Aorta (tissue), 5 donors: ENCODE results near the gene KRT6C. TPM values are rescaled to one million over a fixed set of nuclear protein-coding genes. Genes with fewer than 3 reads are reported as not detected.

Experiments used
- ATAC-seq: fragments of 200-7000 bp; cut with Tn5 transposase; one replicate; pipeline ENCODE4 v1.9.1; 2022; ENCODE audit warnings: moderate library complexity; ENCODE audit not compliant: low FRiP score
- DNase-seq, 2 donors: peaks; one replicate each; pipeline ENCODE4 v3.0.0-alpha.2; 2020
- H3K27ac ChIP-seq, 2 donors: one replicate each; pipeline ENCODE4 v1.5.1; 2013; ENCODE audit warnings: low read length in 2 of 2, mild to moderate bottlenecking in 2 of 2, moderate library complexity in 2 of 2, control low read depth in 1 of 2, inconsistent platforms in 1 of 2, low read depth in 1 of 2
- H3K27me3 ChIP-seq, 2 donors: one replicate each; pipeline ENCODE4 v1.6.1; 2013; ENCODE audit warnings: control low read depth in 1 of 2, low read length in 1 of 2, mild to moderate bottlenecking in 1 of 2, moderate library complexity in 1 of 2; ENCODE audit not compliant: insufficient read depth in 2 of 2, control insufficient read depth in 1 of 2
- H3K36me3 ChIP-seq, 2 donors: one replicate each; pipeline ENCODE4 v1.6.1; 2013; ENCODE audit warnings: control low read depth in 1 of 2, low read length in 1 of 2, mild to moderate bottlenecking in 1 of 2; ENCODE audit not compliant: insufficient read depth in 2 of 2, control insufficient read depth in 1 of 2
- H3K4me1 ChIP-seq, 2 donors: one replicate each; pipeline ENCODE4 v1.6.1; 2013; ENCODE audit warnings: low read length in 2 of 2, control low read depth in 1 of 2, mild to moderate bottlenecking in 1 of 2, moderate library complexity in 1 of 2; ENCODE audit not compliant: insufficient read depth in 2 of 2, control insufficient read depth in 1 of 2
- H3K4me3 ChIP-seq, 2 donors: one replicate each; pipeline ENCODE4 v1.5.1; 2013; ENCODE audit warnings: low read length in 2 of 2, control low read depth in 1 of 2, mild to moderate bottlenecking in 1 of 2
- H3K9me3 ChIP-seq: one replicate; pipeline ENCODE4 v1.6.1; 2013; ENCODE audit warnings: mild to moderate bottlenecking, low read length; ENCODE audit not compliant: control insufficient read depth
- WGBS, 2 donors: extraction: QIAGEN DNeasy Blood & Tissue Kit; methylation state at CpG; one replicate each; pipeline ENCODE4 v1.1.7; 2013; 5-methylcytosine and 5-hydroxymethylcytosine counted together
- intact Hi-C, 2 donors: fragments of 100-400 bp; cut with DNase I; formaldehyde crosslinking; loops; one replicate each; pipeline versions ENCODE4 v1.14.2 to v1.15.0; 2022
- polyA plus RNA-seq, 2 donors: library from polyadenylated mRNA; stranded (reverse); fragments of 200-250 nt; gene quantifications; one replicate each; pipeline ENCODE4 v1.2.3, GENCODE V29; 2013
- total RNA-seq, 2 donors: library from RNA; stranded (reverse); fragmentation: NEBNext Ultra II Directional; extraction: Animal tissue kit (Norgen Biotek cat#: 25700); gene quantifications; one replicate each; pipeline ENCODE4 v1.2.1, GENCODE V29; 2021
- donor health status: healthy with polysubstance abuse.
- donor health status: Bipolar disorder and iron deficiency.
- donor health status: DM: no; HTN: no; CAD: no.
- donor health status: DM: no; HTN: no; CAD: no.
- donor health status: DM: yes; HTN: yes; CAD: no.

Gene KRT6C
- total and polyA plus RNA-seq, 4 donors: 0.08 to 0.25 TPM; not detected in 2

DNA sequence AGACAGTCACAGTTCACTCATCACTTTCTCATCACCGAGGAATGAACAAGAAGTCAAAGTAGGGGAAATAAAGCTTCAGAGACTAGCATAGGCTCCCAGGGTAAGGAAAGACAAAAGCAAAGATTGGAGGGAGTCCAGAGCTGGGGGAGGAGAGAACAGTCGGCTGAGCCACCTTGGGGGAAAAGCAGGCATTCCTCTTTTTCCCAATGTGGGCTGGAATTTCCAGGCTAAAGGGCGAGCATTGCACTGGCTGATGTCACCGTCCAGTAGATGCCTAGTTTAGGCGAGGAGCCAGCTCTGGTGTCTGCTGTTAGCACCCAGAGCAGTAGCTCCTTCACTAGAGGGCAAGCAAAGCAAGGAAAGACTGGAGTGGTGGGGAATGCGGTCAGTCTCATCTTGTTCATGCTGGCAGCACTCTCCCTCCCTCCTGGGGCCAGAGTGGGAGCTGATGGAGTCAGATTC lies 31.0 kb downstream of the KRT6C start:
- H3K9me3 ChIP-seq: peaks cover 1% of the 10 kb centered on the region
- 10 to 22% methylated on average over 6 of the region's 6 CpGs for WGBS, 2 donors
- no peak overlapping the region for H3K4me3 ChIP-seq
- no peaks in the 10 kb centered on the region for H3K4me1 ChIP-seq
- intact Hi-C loops: no loop called here
- no peaks in the 10 kb centered on the region for H3K27me3 ChIP-seq
- no peak overlapping the region for H3K27ac ChIP-seq
- DNase-seq (no peak), ATAC-seq (no peak)
- no peaks in the 10 kb centered on the region for H3K36me3 ChIP-seq

DNA sequence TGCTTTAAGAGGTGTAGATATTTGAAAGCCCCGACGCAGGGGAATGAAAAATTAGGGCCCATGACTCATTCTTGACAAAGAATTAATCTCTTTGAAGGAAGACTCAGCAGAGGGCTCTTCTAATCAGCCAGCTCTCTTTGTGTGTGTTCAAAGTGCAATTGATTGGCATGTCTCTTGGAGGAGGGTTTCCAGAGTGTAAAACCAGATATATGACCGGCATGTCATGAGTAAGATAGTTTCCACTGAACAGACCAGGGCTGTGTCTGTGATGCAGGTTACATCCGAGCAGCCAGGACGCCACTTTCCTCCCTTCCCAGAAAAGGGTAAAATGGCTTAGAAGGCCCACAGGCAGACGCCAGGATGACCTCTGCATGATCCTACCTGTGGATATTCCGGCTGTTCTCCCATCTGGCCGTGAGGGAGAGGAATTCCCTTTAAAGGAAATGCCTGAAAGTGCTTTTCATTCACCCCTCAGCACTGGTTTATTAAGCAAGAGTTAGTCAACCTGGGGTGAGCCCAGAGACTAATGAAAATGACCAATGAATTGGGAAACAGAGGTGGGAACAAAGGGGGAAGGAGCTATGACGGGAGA lies 32.2 kb downstream of the KRT6C start:
- H3K36me3 ChIP-seq: no peaks in the 10 kb centered on the region
- 60 to 71% methylated on average over 9 of the region's 9 CpGs for WGBS, 2 donors
- H3K27ac ChIP-seq: no peak overlapping the region
- DNase-seq: no peak
- H3K27me3 ChIP-seq: no peaks in the 10 kb centered on the region
- H3K4me3 ChIP-seq: no peak overlapping the region
- intact Hi-C loops: no loop called here
- H3K4me1 ChIP-seq: no peaks in the 10 kb centered on the region
- no peak for ATAC-seq
- peaks cover 1% of the 10 kb centered on the region for H3K9me3 ChIP-seq

DNA sequence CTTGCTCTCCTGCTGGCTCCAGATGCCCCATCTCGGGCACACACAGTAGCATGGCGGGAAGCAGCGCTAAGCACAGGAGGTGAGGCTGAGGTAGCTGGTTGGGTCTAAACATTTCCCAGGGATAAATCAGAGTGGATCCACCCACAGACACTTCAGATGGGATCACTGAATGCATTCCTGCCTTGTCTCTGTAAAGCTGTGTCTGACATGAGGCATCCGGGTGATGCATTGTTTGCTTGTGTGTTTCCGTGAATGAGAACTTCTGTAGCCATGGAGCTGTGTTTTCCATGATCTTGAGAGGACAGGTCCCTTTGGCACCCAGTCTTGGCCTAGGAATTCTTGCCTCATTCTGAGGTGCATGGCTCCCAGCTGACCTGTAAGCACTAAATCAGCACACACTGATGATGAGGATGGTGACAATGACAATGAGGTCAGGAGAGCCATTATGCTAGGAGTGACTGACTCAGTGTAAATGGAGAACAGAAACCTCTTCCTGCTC lies 32.7 kb downstream of the KRT6C start:
- Histone ChIP-seq H3K27me3 (no peaks in the 10 kb centered on the region), H3K9me3 (peaks cover 1% of the 10 kb centered on the region), H3K36me3 (no peaks in the 10 kb centered on the region), H3K27ac (no peak overlapping the region), H3K4me1 (no peaks in the 10 kb centered on the region), H3K4me3 (no peak overlapping the region)
- no peak for DNase-seq
- intact Hi-C loops: no loop called here
- WGBS, 2 donors: 91 to 94% methylated on average over 5 of the region's 5 CpGs
- no peak for ATAC-seq

DNA sequence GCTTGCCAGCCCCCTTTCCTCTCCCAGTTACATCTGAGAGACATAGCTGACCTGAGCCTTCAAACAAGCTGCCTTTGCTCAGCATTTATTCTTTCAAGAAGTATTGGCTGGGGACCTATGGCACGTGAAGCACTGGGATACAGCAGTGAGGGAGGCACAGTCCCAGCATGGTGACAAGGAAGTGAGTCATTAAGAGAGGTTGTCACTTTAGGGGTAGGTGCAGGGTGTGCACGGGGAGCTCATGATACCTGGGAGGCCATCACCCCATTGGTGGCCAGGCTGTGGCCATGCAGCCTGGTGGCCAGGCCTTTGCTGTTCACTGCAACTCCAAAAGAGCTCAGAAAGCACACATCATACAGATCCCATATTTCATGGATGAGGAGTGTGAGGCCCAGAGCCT lies 33.8 kb downstream of the KRT6C start:
- Histone ChIP-seq H3K9me3 (peaks cover 1% of the 10 kb centered on the region), H3K36me3 (no peaks in the 10 kb centered on the region), H3K4me1 (no peaks in the 10 kb centered on the region), H3K27ac (no peak overlapping the region), H3K27me3 (no peaks in the 10 kb centered on the region), H3K4me3 (no peak overlapping the region)
- ATAC-seq (no peak), DNase-seq (no peak)
- WGBS, 2 donors: 63 to 66% methylated on average over 2 of the region's 2 CpGs
- intact Hi-C loops: no loop called here

DNA sequence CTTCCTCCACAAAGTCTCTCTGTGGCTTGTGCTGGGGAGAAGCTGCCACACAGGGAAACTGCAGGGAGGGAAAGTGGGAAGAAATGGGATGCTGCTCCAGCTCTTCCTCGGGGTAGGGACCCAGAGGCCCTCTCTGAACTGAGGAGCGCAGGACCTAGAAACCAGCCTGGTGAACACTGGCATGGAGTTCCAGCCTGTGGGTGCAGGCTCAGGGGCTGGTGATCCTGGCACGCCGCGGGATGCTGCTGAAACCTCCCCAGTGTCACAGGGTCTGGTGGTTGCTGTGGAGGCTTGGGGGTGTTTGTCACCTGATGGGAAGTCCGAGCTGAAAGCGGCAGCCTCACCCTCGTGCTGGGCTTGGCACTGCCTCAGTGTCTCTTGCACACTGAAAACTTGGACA lies 34.2 kb downstream of the KRT6C start:
- H3K36me3 ChIP-seq: no peaks in the 10 kb centered on the region
- ATAC-seq (no peak), DNase-seq (no peak)
- H3K9me3 ChIP-seq: peaks cover 1% of the 10 kb centered on the region
- no peaks in the 10 kb centered on the region for H3K4me1 ChIP-seq
- no peak overlapping the region for H3K27ac ChIP-seq
- H3K4me3 ChIP-seq: no peak overlapping the region
- intact Hi-C loops: no loop called here
- WGBS, 2 donors: 78 to 79% methylated on average over 7 to 8 of the region's 8 CpGs
- H3K27me3 ChIP-seq: no peaks in the 10 kb centered on the region

DNA sequence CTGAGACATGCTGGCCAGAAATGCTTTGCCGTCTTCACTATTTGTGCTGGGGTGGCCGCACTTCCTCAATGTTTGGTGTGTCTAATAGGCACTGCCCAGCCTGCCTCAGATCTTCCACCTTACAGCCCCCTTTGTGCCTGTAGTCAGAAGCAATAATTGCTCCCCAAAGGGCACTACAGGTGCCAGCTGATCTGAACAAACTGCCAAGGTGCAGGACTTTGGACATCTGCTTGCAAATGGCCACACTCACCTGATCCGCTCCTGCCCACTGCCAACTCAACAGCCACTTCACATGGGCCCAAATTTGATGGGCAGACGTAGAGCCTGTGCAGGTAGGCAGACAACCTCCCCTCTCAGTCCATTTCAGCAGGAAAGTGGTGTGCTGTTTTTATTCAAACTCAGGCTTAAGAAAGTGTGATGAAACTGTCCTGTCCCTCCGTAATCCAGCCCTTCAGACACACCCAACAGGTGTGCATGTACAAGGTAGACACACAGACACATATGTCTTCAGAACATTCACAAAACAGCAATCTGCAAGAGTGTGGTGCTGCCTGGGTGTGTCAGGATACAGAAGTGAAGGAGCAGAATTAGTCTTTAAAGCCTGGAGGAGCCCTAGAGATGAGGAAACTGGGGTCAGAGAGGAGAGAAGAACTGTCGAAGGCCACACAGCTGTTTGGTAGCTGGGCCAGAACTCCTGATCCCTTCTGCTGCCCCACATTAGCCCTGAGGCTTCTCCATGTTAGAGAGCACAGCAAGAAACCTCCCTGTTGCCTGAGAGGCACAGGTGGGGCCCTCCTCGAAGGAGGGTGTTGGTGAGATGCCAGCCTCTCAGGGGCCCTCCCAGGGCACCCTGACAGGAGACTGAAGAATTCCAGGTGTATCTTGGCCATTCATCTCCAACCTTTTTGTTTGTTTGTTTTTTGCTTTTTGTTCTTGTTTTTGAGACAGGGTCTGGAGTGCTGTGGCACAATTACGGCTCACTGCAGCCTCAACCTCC lies 35.0 kb downstream of the KRT6C start:
- H3K4me1 ChIP-seq: no peaks in the 10 kb centered on the region
- intact Hi-C loops: no loop called here
- 90% methylated on average over 8 of the region's 8 CpGs for WGBS, 2 donors
- H3K4me3 ChIP-seq: no peak overlapping the region
- peaks cover 1% of the 10 kb centered on the region for H3K9me3 ChIP-seq
- H3K27me3 ChIP-seq: no peaks in the 10 kb centered on the region
- no peak overlapping the region for H3K27ac ChIP-seq
- no peaks in the 10 kb centered on the region for H3K36me3 ChIP-seq
- no peak for DNase-seq
- ATAC-seq: no peak

DNA sequence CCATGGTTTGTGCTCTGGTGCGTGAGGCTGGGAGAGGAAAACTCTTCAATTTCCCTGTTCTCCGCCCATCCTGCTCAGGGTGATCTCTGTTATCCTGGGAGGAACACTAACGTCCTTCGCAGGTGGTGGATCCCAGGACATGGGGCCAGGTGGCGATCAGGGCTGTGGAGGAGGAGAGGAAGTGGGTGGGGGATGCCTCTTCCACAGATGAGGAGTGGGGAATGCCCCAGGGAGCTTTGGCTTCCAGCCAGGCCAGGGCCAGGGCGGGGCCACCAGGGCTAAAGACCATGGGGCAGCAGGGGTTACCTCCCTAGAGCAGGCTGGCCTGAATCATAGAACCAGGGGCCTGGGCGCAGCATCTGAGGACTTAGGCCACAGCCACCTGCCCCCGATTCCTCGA lies 36.1 kb downstream of the KRT6C start:
- H3K9me3 ChIP-seq: no peaks in the 10 kb centered on the region
- no peak overlapping the region for H3K4me3 ChIP-seq
- DNase-seq: no peak
- WGBS, 2 donors: 76 to 82% methylated on average over 9 of the region's 9 CpGs
- H3K27ac ChIP-seq: no peak overlapping the region
- no peaks in the 10 kb centered on the region for H3K36me3 ChIP-seq
- H3K4me1 ChIP-seq: no peaks in the 10 kb centered on the region
- ATAC-seq: no peak
- intact Hi-C loops: no loop called here
- H3K27me3 ChIP-seq: no peaks in the 10 kb centered on the region

DNA sequence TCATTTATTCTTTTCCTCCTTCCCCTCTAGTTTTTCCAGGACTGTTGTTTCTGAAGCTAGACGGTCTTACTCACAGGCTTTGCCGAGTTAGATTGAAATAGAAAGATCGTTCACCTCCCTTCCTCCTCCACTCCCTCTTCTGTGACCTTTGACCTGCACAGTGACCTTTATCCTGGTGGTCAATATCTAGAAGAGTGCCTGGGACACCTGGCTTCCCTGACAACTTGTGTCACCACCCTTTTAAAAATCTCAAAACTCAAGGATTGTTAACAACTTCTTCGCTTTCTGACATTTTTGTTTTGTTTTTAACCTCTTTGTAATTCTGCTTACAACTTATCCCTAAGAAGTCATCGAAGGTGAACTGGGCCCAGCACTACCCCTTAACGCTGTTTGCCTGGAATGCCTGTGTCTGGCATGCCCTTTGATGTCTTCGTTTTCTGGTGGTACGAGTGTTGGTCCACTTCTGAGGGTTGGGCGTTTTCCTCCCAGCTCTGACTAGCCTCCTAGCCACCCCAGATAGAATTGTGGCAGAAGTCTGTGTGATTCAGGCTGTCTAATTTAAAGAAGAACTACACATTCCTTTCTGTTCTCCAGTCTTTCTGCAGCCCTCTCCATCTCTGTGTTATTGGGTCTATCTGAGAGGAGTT lies 36.7 kb downstream of the KRT6C start:
- ATAC-seq: no peak
- Histone ChIP-seq H3K36me3 (no peaks in the 10 kb centered on the region), H3K4me1 (no peaks in the 10 kb centered on the region), H3K4me3 (no peak overlapping the region), H3K9me3 (no peaks in the 10 kb centered on the region), H3K27me3 (no peaks in the 10 kb centered on the region), H3K27ac (no peak overlapping the region)
- intact Hi-C loops: no loop called here
- no peak for DNase-seq
- 76 to 80% methylated on average over 9 of the region's 9 CpGs for WGBS, 2 donors
